Keratinocyte (primary cell): Measurements from ENCODE around the gene DPH1. TPM values are rescaled to one million over a fixed set of nuclear protein-coding genes. Genes with fewer than 3 reads are reported as not detected.

Experiments used
- DNase-seq: peaks from one replicate; pipeline ENCODE4 v3.0.0-alpha.2; 2011; ENCODE audit warnings: low read depth, missing footprints, low spot score
- FAIRE-seq: peaks from 2 replicates; lab custom pipeline; 2011; peaks lifted over from hg19 to GRCh38; lab: Jason Lieb, UNC
- H2AFZ ChIP-seq: 2 replicates; pipeline ENCODE4 v1.6.0; 2012; ENCODE audit warnings: low read length, control low read depth, inconsistent platforms; ENCODE audit not compliant: control insufficient read depth
- H3K27ac ChIP-seq: 2 replicates; pipeline ENCODE4 v1.5.1; 2011; ENCODE audit warnings: low read length; ENCODE audit not compliant: control insufficient read depth, insufficient read depth
- H3K27me3 ChIP-seq: 3 replicates; pipeline ENCODE4 v1.6.0; 2011; ENCODE audit warnings: low read length; ENCODE audit not compliant: control insufficient read depth, insufficient read depth; ENCODE audit errors: extremely low read depth
- H3K36me3 ChIP-seq, 2 experiments: 2 replicates in 1 of 2; 3 replicates in 1 of 2; pipeline ENCODE4 v1.5.1; 2011; ENCODE audit warnings: low read length in 2 of 2, mild to moderate bottlenecking in 1 of 2; ENCODE audit not compliant: control insufficient read depth in 2 of 2, insufficient read depth in 2 of 2; ENCODE audit errors: extremely low read depth in 1 of 2
- H3K4me1 ChIP-seq: 3 replicates; pipeline ENCODE4 v1.5.1; 2011; ENCODE audit warnings: low read length; ENCODE audit not compliant: control insufficient read depth, insufficient read depth; ENCODE audit errors: extremely low read depth
- H3K4me2 ChIP-seq: 3 replicates; pipeline ENCODE4 v1.6.0; 2011; ENCODE audit warnings: low read depth, low read length; ENCODE audit not compliant: control insufficient read depth, insufficient read depth; ENCODE audit errors: extremely low read depth
- H3K4me3 ChIP-seq, 3 experiments: fragments of 200-600 bp in 1 of 3; sonication (generic) in 1 of 3; 2 replicates in 2 of 3; 3 replicates in 1 of 3; pipeline ENCODE4 v1.5.1; 2011 to 2016; ENCODE audit warnings: low read length in 3 of 3, mild to moderate bottlenecking in 3 of 3, control low read depth in 2 of 3, inconsistent platforms in 1 of 3, low read depth in 1 of 3, mixed read lengths in 1 of 3, mixed run types in 1 of 3, moderate library complexity in 1 of 3; ENCODE audit not compliant: control insufficient read depth in 2 of 3, insufficient read depth in 2 of 3; ENCODE audit errors: extremely low read depth in 1 of 3
- H3K79me2 ChIP-seq: 2 replicates; pipeline ENCODE4 v1.6.0; 2012; ENCODE audit warnings: low read length; ENCODE audit not compliant: control insufficient read depth, insufficient read depth
- H3K9ac ChIP-seq: 3 replicates; pipeline ENCODE4 v1.6.0; 2011; ENCODE audit warnings: low read length; ENCODE audit not compliant: control insufficient read depth, insufficient read depth; ENCODE audit errors: extremely low read depth
- H3K9me1 ChIP-seq: 3 replicates; pipeline ENCODE4 v1.6.0; 2011; ENCODE audit warnings: low read length; ENCODE audit not compliant: control insufficient read depth, insufficient read depth; ENCODE audit errors: extremely low read depth
- H3K9me3 ChIP-seq: 2 replicates; pipeline ENCODE4 v1.5.1; 2012; ENCODE audit warnings: low read depth, low read length; ENCODE audit not compliant: control insufficient read depth
- H4K20me1 ChIP-seq: 3 replicates; pipeline ENCODE4 v1.6.0; 2011; ENCODE audit warnings: low read length; ENCODE audit not compliant: control insufficient read depth, insufficient read depth; ENCODE audit errors: extremely low read depth
- CTCF ChIP-seq, 3 experiments: IDR thresholded peaks in 1 of 3; conservative IDR thresholded peaks in 1 of 3; optimal IDR thresholded peaks in 1 of 3; 2 replicates in 2 of 3; 3 replicates in 1 of 3; pipeline versions ENCODE3 to v1.5.1; 2011; ENCODE audit warnings: low read length in 3 of 3, mild to moderate bottlenecking in 3 of 3, moderate library complexity in 2 of 3, control low read depth in 1 of 3, inconsistent platforms in 1 of 3; ENCODE audit not compliant: insufficient read depth in 2 of 3; ENCODE audit errors: extremely low read depth in 1 of 3
- EZH2 ChIP-seq: IDR thresholded peaks from one replicate; pipeline ENCODE4 v1.6.1; 2012; ENCODE audit warnings: inconsistent platforms, mild to moderate bottlenecking, low read length, moderate library complexity
- dilution Hi-C: fragments of 300-500 bp; cut with MboI; formaldehyde crosslinking; loops from one replicate; pipeline ENCODE4 v1.7.0; 2020; ENCODE audit warnings: low sequenced_read_pairs; ENCODE audit not compliant: extremely low pct_ligation_motif_present
- polyA plus RNA-seq, 5 experiments: library from polyadenylated mRNA; depleted of rRNA in 3 of 5; stranded (reverse) in 3 of 5; stranded (forward) in 1 of 5; unstranded in 1 of 5; fragments of >200 nt; gene quantifications; 1 replicate in 1 of 5; 2 replicates in 3 of 5; 3 replicates in 1 of 5; pipeline versions ENCODE4 v1.2.1 to v1.2.3, GENCODE V29; 2011 to 2012; ENCODE audit warnings: missing spikeins in 2 of 5, low read depth in 1 of 5, low replicate concordance in 1 of 5

Gene DPH1
- polyA plus RNA-seq, 1 donor (not counting 4 experiments of a cell fraction or from before 2014, with no cell fraction given), result 18.9 TPM

- no peak overlapping the region for H3K4me2 ChIP-seq
- H3K9me1 ChIP-seq, result no peaks in the 10 kb centered on the region
- no peak overlapping the region for H3K9ac ChIP-seq
- no peak overlapping the region for H2AFZ ChIP-seq
- H3K36me3 ChIP-seq, result peaks cover 22 to 32% of the 10 kb centered on the region in 2 experiments
- H4K20me1 ChIP-seq, result no peaks in the 10 kb centered on the region
- H3K27ac ChIP-seq, result no peak overlapping the region
- dilution Hi-C loops, result no loop called here
- H3K4me1 ChIP-seq, result peaks cover 3% of the 10 kb centered on the region
- H3K79me2 ChIP-seq, result no peaks in the 10 kb centered on the region
- FAIRE-seq (no peak), DNase-seq (no peak)
- no peak overlapping the region for H3K4me3 ChIP-seq
- TF ChIP-seq EZH2 (no peak), CTCF (optimal IDR thresholded peaks at IDR 0.05 in 1 of 3, IDR thresholded peaks at IDR 0.05 in 1 of 3, conservative IDR thresholded peaks at IDR 0.05 in 1 of 3; ENCODE audit: extremely low read depth in 1 of 3, insufficient read depth in 2 of 3, low read length in 3 of 3) (no peak)
- no peaks in the 10 kb centered on the region for H3K27me3 ChIP-seq
- no peaks in the 10 kb centered on the region for H3K9me3 ChIP-seq
These were observed 36.0 kb downstream of the DPH1 start for GRCh38 chr17:2065949-2066400.

GRCh38 chr17:2067048-2067561 is 37.2 kb downstream of the DPH1 start:
- no peak overlapping the region for H2AFZ ChIP-seq
- dilution Hi-C loops, result no loop called here
- DNase-seq (no peak), FAIRE-seq (no peak)
- no peaks in the 10 kb centered on the region for H3K9me1 ChIP-seq
- no peak overlapping the region for H3K27ac ChIP-seq
- H3K4me3 ChIP-seq, result no peak overlapping the region
- peaks cover 24 to 32% of the 10 kb centered on the region in 2 experiments for H3K36me3 ChIP-seq
- no peaks in the 10 kb centered on the region for H3K9me3 ChIP-seq
- no peaks in the 10 kb centered on the region for H3K79me2 ChIP-seq
- H3K4me2 ChIP-seq, result no peak overlapping the region
- TF ChIP-seq CTCF (optimal IDR thresholded peaks at IDR 0.05 in 1 of 3, IDR thresholded peaks at IDR 0.05 in 1 of 3, conservative IDR thresholded peaks at IDR 0.05 in 1 of 3; ENCODE audit: extremely low read depth in 1 of 3, insufficient read depth in 2 of 3, low read length in 3 of 3), result no peak
- TF ChIP-seq EZH2, result no peak
- no peak overlapping the region for H3K9ac ChIP-seq
- H4K20me1 ChIP-seq, result no peaks in the 10 kb centered on the region
- peaks cover 3% of the 10 kb centered on the region for H3K4me1 ChIP-seq
- no peaks in the 10 kb centered on the region for H3K27me3 ChIP-seq
